ENCODE data around the gene SENP8. TPM values are rescaled to one million over a fixed set of nuclear protein-coding genes. Genes with fewer than 3 reads are reported as not detected.
A peak's percentile ranks its signal among the peaks of the same experiment; 100 is the strongest.

Gene SENP8
- total and polyA plus RNA-seq, 8 donors: 0.49 to 2.2 (median 1.3) TPM

DNA sequence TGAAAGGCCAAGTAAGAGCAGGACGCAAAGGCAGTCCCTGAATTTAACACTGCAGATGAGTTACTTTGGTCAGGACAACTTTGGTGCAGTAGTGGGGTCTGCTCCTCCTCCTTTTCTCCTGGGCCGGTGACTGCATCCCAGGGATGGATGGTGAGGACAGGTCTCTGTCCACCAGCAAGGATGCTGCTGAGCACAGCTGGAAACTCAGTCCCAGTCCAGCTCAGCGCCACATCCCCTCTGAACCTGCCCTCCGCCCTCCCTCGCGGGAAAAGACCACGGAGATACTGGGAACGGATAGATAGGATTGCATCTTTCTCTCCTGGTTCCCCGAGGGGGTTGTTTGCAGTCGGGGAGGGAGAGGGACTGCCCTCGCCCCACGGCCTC lies 65.6 kb downstream of the SENP8 start:
- Histone ChIP-seq H3K27me3 (peaks cover 0 to 8% (median 0%) of the 10 kb centered on the region in 4 donors), H3K27ac (no peak overlapping the region), H3K4me1 (peaks cover 0 to 6% (median 0%) of the 10 kb centered on the region in 3 donors), H3K4me3 (peak overlapping the region in 1 of 4 donors; percentile 22), H3K36me3 (no peaks in the 10 kb centered on the region), H3K9me3 (no peaks in the 10 kb centered on the region)
- FAIRE-seq (no peak), ATAC-seq (peak in 2 of 4 donors; percentile 17 to 27), DNase-seq (no peak)
- TF ChIP-seq, protein P1, sequence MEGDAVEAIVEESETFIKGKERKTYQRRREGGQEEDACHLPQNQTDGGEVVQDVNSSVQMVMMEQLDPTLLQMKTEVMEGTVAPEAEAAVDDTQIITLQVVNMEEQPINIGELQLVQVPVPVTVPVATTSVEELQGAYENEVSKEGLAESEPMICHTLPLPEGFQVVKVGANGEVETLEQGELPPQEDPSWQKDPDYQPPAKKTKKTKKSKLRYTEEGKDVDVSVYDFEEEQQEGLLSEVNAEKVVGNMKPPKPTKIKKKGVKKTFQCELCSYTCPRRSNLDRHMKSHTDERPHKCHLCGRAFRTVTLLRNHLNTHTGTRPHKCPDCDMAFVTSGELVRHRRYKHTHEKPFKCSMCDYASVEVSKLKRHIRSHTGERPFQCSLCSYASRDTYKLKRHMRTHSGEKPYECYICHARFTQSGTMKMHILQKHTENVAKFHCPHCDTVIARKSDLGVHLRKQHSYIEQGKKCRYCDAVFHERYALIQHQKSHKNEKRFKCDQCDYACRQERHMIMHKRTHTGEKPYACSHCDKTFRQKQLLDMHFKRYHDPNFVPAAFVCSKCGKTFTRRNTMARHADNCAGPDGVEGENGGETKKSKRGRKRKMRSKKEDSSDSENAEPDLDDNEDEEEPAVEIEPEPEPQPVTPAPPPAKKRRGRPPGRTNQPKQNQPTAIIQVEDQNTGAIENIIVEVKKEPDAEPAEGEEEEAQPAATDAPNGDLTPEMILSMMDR (IDR thresholded peaks at IDR 0.05): no peak
- WGBS, 2 donors: 33 to 37% methylated on average over 10 to 12 of the region's 12 CpGs
- intact Hi-C loops (cut with DNase I): no loop called here

DNA sequence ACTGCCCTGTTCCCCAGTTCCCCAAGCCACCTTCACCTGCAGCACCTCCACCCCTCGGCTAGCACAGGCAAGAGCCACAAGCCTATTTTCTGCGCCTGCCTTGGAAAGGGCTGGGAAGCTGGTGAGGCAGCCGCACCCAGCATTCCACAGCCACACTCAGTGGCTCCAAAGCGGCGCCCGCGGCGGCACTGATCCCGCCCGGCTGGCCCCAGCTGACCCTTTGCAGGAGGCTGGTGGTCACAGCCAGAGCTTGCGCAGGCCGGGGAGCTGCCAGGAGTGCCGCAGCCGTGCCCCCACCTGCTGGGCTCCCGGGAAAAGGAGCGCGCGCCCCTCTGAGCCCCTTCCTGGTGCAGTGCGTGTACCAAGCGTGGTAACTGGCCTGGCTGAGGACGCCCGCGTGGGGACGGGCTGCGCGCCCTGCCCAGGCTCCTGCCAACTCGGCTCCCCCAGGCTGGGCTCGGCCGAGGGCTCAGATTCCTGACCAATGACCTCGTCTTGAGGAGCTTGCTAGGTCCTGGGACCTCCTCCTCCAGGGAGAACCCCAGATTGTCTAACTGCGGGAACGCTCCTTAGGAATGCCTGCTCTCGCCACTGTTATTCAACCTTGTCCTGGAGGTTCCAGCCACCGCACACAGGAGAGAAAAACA lies 66.1 kb downstream of the SENP8 start:
- Histone ChIP-seq H3K9me3 (no peaks in the 10 kb centered on the region), H3K4me1 (peaks cover 0 to 6% (median 0%) of the 10 kb centered on the region in 3 donors), H3K36me3 (no peaks in the 10 kb centered on the region), H3K4me3 (peak overlapping the region in 1 of 4 donors; percentile 22), H3K27me3 (peaks cover 0 to 8% (median 0%) of the 10 kb centered on the region in 4 donors), H3K27ac (no peak overlapping the region)
- TF ChIP-seq, protein P1 (IDR thresholded peaks at IDR 0.05): no peak
- DNase-seq (peak in 1 of 6 donors; percentile 42), FAIRE-seq (no peak), ATAC-seq (peak; percentile 66 to 86 (median 84))
- intact Hi-C loops (cut with DNase I): no loop called here
- WGBS, 2 donors: 6% methylated on average over 34 of the region's 34 CpGs

DNA sequence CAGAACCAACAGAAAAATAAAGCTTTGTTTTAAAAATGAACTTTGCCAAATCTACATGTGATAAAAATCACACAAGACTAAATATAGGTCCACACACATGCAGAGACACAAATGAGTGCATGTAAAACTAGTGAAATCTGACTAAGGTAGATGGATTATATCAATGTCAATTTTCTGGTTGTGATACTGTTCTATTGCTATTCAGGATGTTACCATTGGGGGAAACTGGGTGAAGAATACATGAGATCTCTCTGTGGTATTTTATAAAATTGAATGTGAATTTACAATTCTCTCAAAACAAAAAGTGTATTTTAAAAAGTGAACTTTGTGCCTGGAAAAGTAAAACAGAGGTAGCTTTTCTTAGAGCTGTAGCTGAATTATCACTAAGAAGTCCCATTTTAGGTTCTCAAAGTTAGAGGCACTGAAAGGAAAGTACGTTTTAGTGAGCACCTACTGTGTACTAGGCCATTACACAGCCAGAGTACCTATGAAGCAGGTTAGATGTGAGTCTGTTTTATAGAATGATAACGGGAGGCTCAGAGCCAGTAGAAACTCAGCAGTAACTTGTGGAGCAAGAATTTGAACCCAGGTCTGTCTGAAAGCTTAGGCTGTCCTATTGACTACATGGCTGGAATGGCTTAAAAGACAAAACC lies 71.2 kb downstream of the SENP8 start:
- FAIRE-seq: no peak
- 65 to 68% methylated on average over 2 of the region's 2 CpGs for WGBS, 2 donors

GRCh38 chr15:72192416-72192815 lies 74.2 kb downstream of the SENP8 start:
- FAIRE-seq (no peak), DNase-seq (no peak), ATAC-seq (no peak)
- Histone ChIP-seq H3K9me3 (no peaks in the 10 kb centered on the region), H3K4me3 (no peak overlapping the region), H3K36me3 (no peaks in the 10 kb centered on the region), H3K4me1 (no peaks in the 10 kb centered on the region), H3K27me3 (peaks cover 0 to 11% (median 0%) of the 10 kb centered on the region in 4 donors), H3K27ac (no peak overlapping the region)
- WGBS, 2 donors: 21 to 27% methylated on average over 3 of the region's 3 CpGs
- intact Hi-C loops (cut with DNase I): no loop called here
- TF ChIP-seq, protein P1 (IDR thresholded peaks at IDR 0.05): no peak

More for the DNA sequence above, 71.2 kb downstream of the SENP8 start:
- H3K27me3 ChIP-seq: peaks cover 0 to 8% (median 0%) of the 10 kb centered on the region in 4 donors
- H3K36me3 ChIP-seq: no peaks in the 10 kb centered on the region
- TF ChIP-seq, protein P1 (IDR thresholded peaks at IDR 0.05): no peak
- no peak overlapping the region for H3K27ac ChIP-seq
- ATAC-seq (no peak), DNase-seq (no peak)
- H3K9me3 ChIP-seq: no peaks in the 10 kb centered on the region
- no peak overlapping the region for H3K4me3 ChIP-seq
- no peaks in the 10 kb centered on the region for H3K4me1 ChIP-seq
- intact Hi-C loops (cut with DNase I): no loop called here

Other genes with a start within 250 kb of the SENP8 start
- gene MYO9A, start 253 bp upstream of the SENP8 start, total RNA-seq: 10 to 100 TPM in 2 of 6 donors, 1 to 10 TPM in 4; 6.6 to 21.0 (median 9.1) TPM
- 1 to 10 TPM; 1.2 to 1.8 TPM for gene MYO9A, start 253 bp upstream of the SENP8 start, polyA plus RNA-seq
- gene GRAMD2A, start 79.4 kb downstream of the SENP8 start, total RNA-seq: under 1 TPM in 1 of 6 donors, not detected in 5; 0.19 TPM
- under 1 TPM in 1 of 2 donors, not detected in 1; 0.28 TPM for gene GRAMD2A, start 79.4 kb downstream of the SENP8 start, polyA plus RNA-seq
- 100 to 1,000 TPM in 3 of 6 donors, 10 to 100 TPM in 3; 61.8 to 219 (median 110) TPM for gene PKM, start 112.8 kb downstream of the SENP8 start, total RNA-seq
- 100 to 1,000 TPM in 1 of 2 donors, 10 to 100 TPM in 1; 67.2 to 140 TPM for gene PKM, start 112.8 kb downstream of the SENP8 start, polyA plus RNA-seq
- gene PARP6, start 154.2 kb downstream of the SENP8 start, total RNA-seq: 10 to 100 TPM; 31.1 to 55.5 (median 39.7) TPM
- gene PARP6, start 154.2 kb downstream of the SENP8 start, polyA plus RNA-seq: 100 to 1,000 TPM; 121 to 178 TPM
- 1 to 10 TPM in 1 of 6 donors, under 1 TPM in 5; 0.25 to 1.9 (median 0.61) TPM for gene CELF6, start 201.8 kb downstream of the SENP8 start, total RNA-seq
- gene CELF6, start 201.8 kb downstream of the SENP8 start, polyA plus RNA-seq: 10 to 100 TPM in 1 of 2 donors, 1 to 10 TPM in 1; 4.1 to 13.6 TPM